HEK293 (cell line): Measurements from ENCODE around the gene NPTN.

Experiments
- HOXD13 ChIP-seq: sonication (generic); formaldehyde crosslinking; IDR thresholded peaks from 2 replicates; pipeline ENCODE4 v1.8.0; 2022; ENCODE audit warnings: missing genetic modification reagents, borderline replicate concordance
- ZNF133 ChIP-seq: fragments of 450-650 bp; formaldehyde crosslinking; IDR thresholded peaks from 2 replicates; pipeline ENCODE4 v1.5.1; 2016; ENCODE audit warnings: missing biosample characterization, missing genetic modification characterization
- ZNF24 ChIP-seq: fragments of 450-650 bp; formaldehyde crosslinking; IDR thresholded peaks from 2 replicates; pipeline ENCODE4 v1.5.1; 2016; ENCODE audit warnings: missing biosample characterization, missing genetic modification characterization
- ZNF274 ChIP-seq, 2 experiments: fragments of 200-500 bp in 1 of 2; fragments of 450-650 bp in 1 of 2; sonication (Bioruptor generic) in 1 of 2; formaldehyde crosslinking in 1 of 2; IDR thresholded peaks; 2 replicates each; pipeline versions ENCODE4 v1.5.1 to v1.6.1; 2014 to 2016; ENCODE audit warnings: borderline replicate concordance in 1 of 2, inconsistent platforms in 1 of 2, low read length in 1 of 2, missing biosample characterization in 1 of 2, missing genetic modification characterization in 1 of 2
- ZNF561 ChIP-seq: fragments of 450-650 bp; IDR thresholded peaks from 2 replicates; pipeline ENCODE4 v1.5.1; 2018; ENCODE audit warnings: missing biosample characterization, missing genetic modification characterization, borderline replicate concordance
- ZNF843 ChIP-seq: fragments of 450-650 bp; formaldehyde crosslinking; IDR thresholded peaks from 2 replicates; pipeline ENCODE4 v1.5.1; 2016; ENCODE audit warnings: missing biosample characterization, missing genetic modification characterization
- TF ChIP-seq, protein P1 (sequence below): fragments of 450-650 bp; formaldehyde crosslinking; IDR thresholded peaks from 2 replicates; pipeline ENCODE4 v1.5.1; 2016; ENCODE audit warnings: missing biosample characterization, missing genetic modification characterization
- TF ChIP-seq, protein P2 (sequence below): fragments of 450-650 bp; formaldehyde crosslinking; IDR thresholded peaks from 2 replicates; pipeline ENCODE4 v1.5.1; 2016; ENCODE audit warnings: missing biosample characterization, missing genetic modification characterization

DNA sequence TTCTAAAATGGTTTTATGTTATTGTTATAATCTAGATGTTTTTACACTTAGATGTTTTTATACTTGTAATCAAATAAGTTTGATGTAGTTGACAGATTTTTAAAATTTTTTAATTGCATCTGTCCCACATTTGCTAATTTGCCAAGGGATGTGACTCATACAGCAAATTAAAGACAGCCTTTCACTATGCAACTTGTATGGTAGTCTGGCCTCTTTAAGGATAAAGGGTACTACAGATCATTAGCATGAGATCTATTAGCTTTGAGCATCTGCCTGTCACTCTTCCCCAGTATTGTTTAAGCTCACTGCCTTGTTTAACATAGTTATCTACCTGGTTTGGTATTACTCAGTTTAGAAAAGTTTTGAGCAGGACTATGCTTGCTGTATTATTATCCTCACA lies 83.0 kb downstream of the NPTN start:
- TF ChIP-seq, protein P1, sequence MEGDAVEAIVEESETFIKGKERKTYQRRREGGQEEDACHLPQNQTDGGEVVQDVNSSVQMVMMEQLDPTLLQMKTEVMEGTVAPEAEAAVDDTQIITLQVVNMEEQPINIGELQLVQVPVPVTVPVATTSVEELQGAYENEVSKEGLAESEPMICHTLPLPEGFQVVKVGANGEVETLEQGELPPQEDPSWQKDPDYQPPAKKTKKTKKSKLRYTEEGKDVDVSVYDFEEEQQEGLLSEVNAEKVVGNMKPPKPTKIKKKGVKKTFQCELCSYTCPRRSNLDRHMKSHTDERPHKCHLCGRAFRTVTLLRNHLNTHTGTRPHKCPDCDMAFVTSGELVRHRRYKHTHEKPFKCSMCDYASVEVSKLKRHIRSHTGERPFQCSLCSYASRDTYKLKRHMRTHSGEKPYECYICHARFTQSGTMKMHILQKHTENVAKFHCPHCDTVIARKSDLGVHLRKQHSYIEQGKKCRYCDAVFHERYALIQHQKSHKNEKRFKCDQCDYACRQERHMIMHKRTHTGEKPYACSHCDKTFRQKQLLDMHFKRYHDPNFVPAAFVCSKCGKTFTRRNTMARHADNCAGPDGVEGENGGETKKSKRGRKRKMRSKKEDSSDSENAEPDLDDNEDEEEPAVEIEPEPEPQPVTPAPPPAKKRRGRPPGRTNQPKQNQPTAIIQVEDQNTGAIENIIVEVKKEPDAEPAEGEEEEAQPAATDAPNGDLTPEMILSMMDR (tag by site-specific recombination), result no peak
- TF ChIP-seq, protein P2, sequence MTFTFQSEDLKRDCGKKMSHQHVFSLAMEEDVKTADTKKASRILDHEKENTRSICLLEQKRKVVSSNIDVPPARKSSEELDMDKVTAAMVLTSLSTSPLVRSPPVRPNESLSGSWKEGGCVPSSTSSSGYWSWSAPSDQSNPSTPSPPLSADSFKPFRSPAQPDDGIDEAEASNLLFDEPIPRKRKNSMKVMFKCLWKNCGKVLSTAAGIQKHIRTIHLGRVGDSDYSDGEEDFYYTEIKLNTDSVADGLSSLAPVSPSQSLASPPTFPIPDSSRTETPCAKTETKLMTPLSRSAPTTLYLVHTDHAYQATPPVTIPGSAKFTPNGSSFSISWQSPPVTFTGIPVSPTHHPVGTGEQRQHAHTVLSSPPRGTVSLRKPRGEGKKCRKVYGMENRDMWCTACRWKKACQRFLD (tag by site-specific recombination), result no peak
- TF ChIP-seq HOXD13 (CRISPR knock-in tag) (no peak), ZNF24 (no peak), ZNF843 (no peak), ZNF561 (no peak), ZNF133 (tag by site-specific recombination) (no peak), ZNF274 (IDR thresholded peaks at IDR 0.05; ENCODE audit: low read length) (no peak), ZNF274 (tag by site-specific recombination; IDR thresholded peaks at IDR 0.05; ENCODE audit: borderline replicate concordance) (no peak)
